Measurements from ENCODE around the gene FLNB. TPM values are rescaled to one million over a fixed set of nuclear protein-coding genes. Genes with fewer than 3 reads are reported as not detected.

FLNB gene
- total and polyA plus RNA-seq, 2 of the 13 experiments (the other 11 are each of a cell fraction or from before 2014, with no cell fraction given): 106 to 130 TPM

DNA sequence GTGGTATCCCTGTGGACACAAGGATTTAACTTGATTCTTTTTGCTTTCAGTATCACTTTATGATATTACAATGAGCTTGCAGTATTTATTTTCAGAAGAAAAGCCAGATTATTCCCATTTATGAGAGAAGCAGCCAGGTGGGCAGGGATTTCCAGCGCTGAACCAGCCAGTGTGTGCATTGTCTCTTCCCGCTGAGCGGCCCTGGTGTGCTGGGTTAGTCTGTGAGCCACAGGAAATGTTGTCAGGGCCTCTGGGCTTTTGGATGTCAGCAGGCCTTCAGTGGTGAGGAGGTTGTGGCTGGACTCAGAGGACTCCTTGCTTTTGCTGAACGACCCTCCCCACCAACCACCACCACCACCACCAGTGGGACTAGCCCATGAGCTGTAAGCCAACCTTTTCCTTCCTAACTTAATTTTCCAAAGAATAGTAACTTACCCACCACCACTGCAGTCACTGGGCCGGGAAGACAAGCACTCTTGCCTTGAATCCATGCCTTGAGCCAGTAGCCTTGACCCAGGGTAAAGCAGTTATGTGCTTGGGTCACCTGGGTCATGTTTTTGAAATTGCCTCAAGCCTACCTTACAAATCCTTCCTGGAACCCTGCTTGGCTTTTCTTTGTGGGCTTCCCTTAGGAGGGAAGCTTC is 33.1 kb downstream of the FLNB start (continued):
- TF ChIP-seq, protein P1, sequence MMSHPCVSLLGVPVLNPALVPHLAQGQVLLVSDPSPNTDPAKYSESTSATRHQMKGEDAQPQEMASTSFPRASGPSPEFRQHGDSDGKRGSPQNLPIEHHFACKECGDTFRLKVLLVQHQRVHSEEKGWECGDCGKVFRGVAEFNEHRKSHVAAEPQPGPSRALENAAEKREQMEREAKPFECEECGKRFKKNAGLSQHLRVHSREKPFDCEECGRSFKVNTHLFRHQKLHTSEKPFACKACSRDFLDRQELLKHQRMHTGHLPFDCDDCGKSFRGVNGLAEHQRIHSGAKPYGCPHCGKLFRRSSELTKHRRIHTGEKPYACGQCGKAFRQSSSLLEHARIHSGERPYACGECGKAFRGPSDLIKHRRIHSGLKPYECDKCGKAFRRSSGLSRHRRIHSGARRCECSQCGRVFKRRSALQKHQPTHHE (CRISPR knock-in tag; IDR thresholded peaks at IDR 0.05; ENCODE audit: borderline replicate concordance): no peak
- TF ChIP-seq KLF6 (CRISPR knock-in tag; IDR thresholded peaks at IDR 0.05): no peak
- TF ChIP-seq TOE1 (CRISPR knock-in tag; IDR thresholded peaks at IDR 0.05): no peak
- no peak for TF ChIP-seq HNF4G (IDR thresholded peaks at IDR 0.05; ENCODE audit: borderline replicate concordance, low read depth, low read length)
- TF ChIP-seq HNF4G (CRISPR knock-in tag; IDR thresholded peaks at IDR 0.05; ENCODE audit: borderline replicate concordance, low read depth): no peak
- TF ChIP-seq ZNF546 (CRISPR knock-in tag; conservative IDR thresholded peaks at IDR 0.05): no peak
- no peak for TF ChIP-seq YY1 (IDR thresholded peaks at IDR 0.05; ENCODE audit: insufficient read depth, insufficient replicate concordance, low read depth, low read length)
- TF ChIP-seq IRF2 (CRISPR knock-in tag; IDR thresholded peaks at IDR 0.05): no peak
- TF ChIP-seq XBP1 (CRISPR knock-in tag; IDR thresholded peaks at IDR 0.05): no peak
- TF ChIP-seq, protein P2, sequence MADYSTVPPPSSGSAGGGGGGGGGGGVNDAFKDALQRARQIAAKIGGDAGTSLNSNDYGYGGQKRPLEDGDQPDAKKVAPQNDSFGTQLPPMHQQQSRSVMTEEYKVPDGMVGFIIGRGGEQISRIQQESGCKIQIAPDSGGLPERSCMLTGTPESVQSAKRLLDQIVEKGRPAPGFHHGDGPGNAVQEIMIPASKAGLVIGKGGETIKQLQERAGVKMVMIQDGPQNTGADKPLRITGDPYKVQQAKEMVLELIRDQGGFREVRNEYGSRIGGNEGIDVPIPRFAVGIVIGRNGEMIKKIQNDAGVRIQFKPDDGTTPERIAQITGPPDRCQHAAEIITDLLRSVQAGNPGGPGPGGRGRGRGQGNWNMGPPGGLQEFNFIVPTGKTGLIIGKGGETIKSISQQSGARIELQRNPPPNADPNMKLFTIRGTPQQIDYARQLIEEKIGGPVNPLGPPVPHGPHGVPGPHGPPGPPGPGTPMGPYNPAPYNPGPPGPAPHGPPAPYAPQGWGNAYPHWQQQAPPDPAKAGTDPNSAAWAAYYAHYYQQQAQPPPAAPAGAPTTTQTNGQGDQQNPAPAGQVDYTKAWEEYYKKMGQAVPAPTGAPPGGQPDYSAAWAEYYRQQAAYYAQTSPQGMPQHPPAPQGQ (CRISPR knock-in tag; IDR thresholded peaks at IDR 0.05; ENCODE audit: borderline replicate concordance): no peak
- TF ChIP-seq ZSCAN31 (CRISPR knock-in tag; IDR thresholded peaks at IDR 0.05; ENCODE audit: low read depth): no peak
- no peak for TF ChIP-seq HCFC1 (IDR thresholded peaks at IDR 0.05; ENCODE audit: low read depth, low read length)
- no peak for TF ChIP-seq TBL1XR1 (IDR thresholded peaks at IDR 0.05; ENCODE audit: borderline replicate concordance, low read length, partially characterized antibody)
- TF ChIP-seq MAFK (conservative IDR thresholded peaks at IDR 0.05 in 1 of 2, IDR thresholded peaks at IDR 0.05 in 1 of 2; ENCODE audit: low read length in 2 of 2): no peak
- no peak for TF ChIP-seq ZFP41 (CRISPR knock-in tag; IDR thresholded peaks at IDR 0.05; ENCODE audit: borderline replicate concordance)
- TF ChIP-seq, protein P3, sequence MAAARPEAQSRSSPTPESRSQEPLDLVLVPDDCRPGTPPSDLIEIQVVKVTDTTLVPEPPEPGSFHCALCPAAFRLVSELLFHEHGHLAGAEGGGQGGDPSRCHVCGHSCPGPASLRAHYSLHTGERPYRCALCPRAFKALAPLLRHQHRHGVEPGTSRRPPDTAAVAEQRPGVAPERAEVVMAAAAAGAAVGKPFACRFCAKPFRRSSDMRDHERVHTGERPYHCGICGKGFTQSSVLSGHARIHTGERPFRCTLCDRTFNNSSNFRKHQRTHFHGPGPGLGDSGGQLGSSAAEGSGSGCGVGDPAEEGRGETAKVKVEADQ (CRISPR knock-in tag; IDR thresholded peaks at IDR 0.05; ENCODE audit: borderline replicate concordance): no peak
- TF ChIP-seq ATF1 (CRISPR knock-in tag; IDR thresholded peaks at IDR 0.05): no peak
- no peak for TF ChIP-seq ZNF670 (CRISPR knock-in tag; IDR thresholded peaks at IDR 0.05; ENCODE audit: borderline replicate concordance)
- no peak for TF ChIP-seq KAT2B (IDR thresholded peaks at IDR 0.05; ENCODE audit: borderline replicate concordance, low read depth, low read length)
- 0 out of 2 replicates have a peak, but pooled peaks have one; percentile 24 for TF ChIP-seq BCL6 (CRISPR knock-in tag; IDR thresholded peaks at IDR 0.05)
- TF ChIP-seq, protein P4, sequence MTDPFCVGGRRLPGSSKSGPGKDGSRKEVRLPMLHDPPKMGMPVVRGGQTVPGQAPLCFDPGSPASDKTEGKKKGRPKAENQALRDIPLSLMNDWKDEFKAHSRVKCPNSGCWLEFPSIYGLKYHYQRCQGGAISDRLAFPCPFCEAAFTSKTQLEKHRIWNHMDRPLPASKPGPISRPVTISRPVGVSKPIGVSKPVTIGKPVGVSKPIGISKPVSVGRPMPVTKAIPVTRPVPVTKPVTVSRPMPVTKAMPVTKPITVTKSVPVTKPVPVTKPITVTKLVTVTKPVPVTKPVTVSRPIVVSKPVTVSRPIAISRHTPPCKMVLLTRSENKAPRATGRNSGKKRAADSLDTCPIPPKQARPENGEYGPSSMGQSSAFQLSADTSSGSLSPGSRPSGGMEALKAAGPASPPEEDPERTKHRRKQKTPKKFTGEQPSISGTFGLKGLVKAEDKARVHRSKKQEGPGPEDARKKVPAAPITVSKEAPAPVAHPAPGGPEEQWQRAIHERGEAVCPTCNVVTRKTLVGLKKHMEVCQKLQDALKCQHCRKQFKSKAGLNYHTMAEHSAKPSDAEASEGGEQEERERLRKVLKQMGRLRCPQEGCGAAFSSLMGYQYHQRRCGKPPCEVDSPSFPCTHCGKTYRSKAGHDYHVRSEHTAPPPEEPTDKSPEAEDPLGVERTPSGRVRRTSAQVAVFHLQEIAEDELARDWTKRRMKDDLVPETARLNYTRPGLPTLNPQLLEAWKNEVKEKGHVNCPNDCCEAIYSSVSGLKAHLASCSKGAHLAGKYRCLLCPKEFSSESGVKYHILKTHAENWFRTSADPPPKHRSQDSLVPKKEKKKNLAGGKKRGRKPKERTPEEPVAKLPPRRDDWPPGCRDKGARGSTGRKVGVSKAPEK (CRISPR knock-in tag; IDR thresholded peaks at IDR 0.05; ENCODE audit: borderline replicate concordance): no peak
- TF ChIP-seq DPF2 (CRISPR knock-in tag; IDR thresholded peaks at IDR 0.05; ENCODE audit: borderline replicate concordance, low read depth): no peak
